Skeletal muscle tissue (tissue), 4 donors: ENCODE measurements around the gene SIGLEC14. TPM values are rescaled to one million over a fixed set of nuclear protein-coding genes. Genes with fewer than 3 reads are reported as not detected.

Experiments used
- H3K27ac ChIP-seq: one replicate; pipeline ENCODE4 v1.7.0; 2013; ENCODE audit warnings: mild to moderate bottlenecking, low read depth, low read length, inconsistent platforms
- H3K27me3 ChIP-seq, 3 donors: one replicate each; pipeline ENCODE4 v1.7.0; 2013; ENCODE audit warnings: low read length in 3 of 3; ENCODE audit not compliant: control insufficient read depth in 3 of 3, insufficient read depth in 3 of 3
- H3K36me3 ChIP-seq, 3 donors: one replicate each; pipeline ENCODE4 v1.7.0; 2013; ENCODE audit warnings: low read length in 3 of 3; ENCODE audit not compliant: control insufficient read depth in 3 of 3, insufficient read depth in 3 of 3
- H3K4me1 ChIP-seq, 3 donors: one replicate each; pipeline ENCODE4 v1.7.0; 2013; ENCODE audit warnings: low read length in 3 of 3, mild to moderate bottlenecking in 3 of 3; ENCODE audit not compliant: control insufficient read depth in 3 of 3, insufficient read depth in 3 of 3
- H3K4me3 ChIP-seq, 3 donors: one replicate each; pipeline ENCODE4 v1.7.0; 2013; ENCODE audit warnings: low read length in 3 of 3
- H3K9ac ChIP-seq, 3 donors: one replicate each; pipeline ENCODE4 v1.7.0; 2013; ENCODE audit warnings: low read length in 3 of 3, mild to moderate bottlenecking in 3 of 3, moderate library complexity in 2 of 3, low read depth in 1 of 3
- H3K9me3 ChIP-seq, 3 donors: one replicate each; pipeline ENCODE4 v1.7.0; 2013; ENCODE audit warnings: low read length in 3 of 3; ENCODE audit not compliant: control insufficient read depth in 3 of 3
- total RNA-seq: library from RNA; depleted of rRNA; stranded (reverse); fragments of >200 nt; gene quantifications from one replicate; pipeline ENCODE4 v1.2.3, GENCODE V29; 2014
- donor health status: Osteomylitis.

SIGLEC14 gene
- total RNA-seq, 1 donor from 2014 or later: not detected

GRCh38 chr19:51600940-51601580 is 45.6 kb downstream of the SIGLEC14 start:
- no peaks in the 10 kb centered on the region for H3K36me3 ChIP-seq
- no peak overlapping the region for H3K9ac ChIP-seq
- no peak overlapping the region for H3K4me3 ChIP-seq
- no peak overlapping the region for H3K27ac ChIP-seq
- peaks cover 10 to 41% (median 35%) of the 10 kb centered on the region in 3 donors for H3K27me3 ChIP-seq
- H3K4me1 ChIP-seq: no peaks in the 10 kb centered on the region
- H3K9me3 ChIP-seq: no peaks in the 10 kb centered on the region

- H3K27me3 ChIP-seq: peaks cover 10 to 41% (median 35%) of the 10 kb centered on the region in 3 donors
- H3K4me3 ChIP-seq: no peak overlapping the region
- no peaks in the 10 kb centered on the region for H3K36me3 ChIP-seq
These were observed 47.5 kb downstream of the SIGLEC14 start for GRCh38 chr19:51599084-51599483.

GRCh38 chr19:51598159-51598915 is 48.3 kb downstream of the SIGLEC14 start:
- H3K4me1 ChIP-seq: peaks cover 12 to 16% (median 13%) of the 10 kb centered on the region in 3 donors
- no peak overlapping the region for H3K9ac ChIP-seq
- H3K4me3 ChIP-seq: no peak overlapping the region
- H3K36me3 ChIP-seq: no peaks in the 10 kb centered on the region
- H3K27me3 ChIP-seq: peaks cover 10 to 41% (median 35%) of the 10 kb centered on the region in 3 donors
- H3K27ac ChIP-seq: no peak overlapping the region
- no peaks in the 10 kb centered on the region for H3K9me3 ChIP-seq

More at GRCh38 chr19:51599084-51599483, 47.5 kb downstream of the SIGLEC14 start:
- Histone ChIP-seq H3K9me3 (no peaks in the 10 kb centered on the region), H3K27ac (no peak overlapping the region), H3K9ac (no peak overlapping the region), H3K4me1 (peaks cover 5 to 8% (median 7%) of the 10 kb centered on the region in 3 donors)

GRCh38 chr19:51595190-51596175 is 51.1 kb downstream of the SIGLEC14 start:
- no peak overlapping the region for H3K9ac ChIP-seq
- no peak overlapping the region for H3K27ac ChIP-seq
- no peaks in the 10 kb centered on the region for H3K9me3 ChIP-seq
- H3K27me3 ChIP-seq: peaks cover 7 to 26% (median 16%) of the 10 kb centered on the region in 3 donors
- peak overlapping the region in 1 of 3 donors; percentile 93 for H3K4me3 ChIP-seq
- no peaks in the 10 kb centered on the region for H3K36me3 ChIP-seq
- H3K4me1 ChIP-seq: peaks cover 17 to 22% (median 18%) of the 10 kb centered on the region in 3 donors

GRCh38 chr19:51594774-51595109 is 51.9 kb downstream of the SIGLEC14 start:
- H3K27ac ChIP-seq: peak overlapping the region; percentile 19
- H3K4me3 ChIP-seq: peak overlapping the region; percentile 93 to 98 (median 95)
- peaks cover 7 to 20% (median 14%) of the 10 kb centered on the region in 3 donors for H3K27me3 ChIP-seq
- peak overlapping the region; percentile 57 to 88 (median 68) for H3K9ac ChIP-seq
- no peaks in the 10 kb centered on the region for H3K9me3 ChIP-seq
- H3K4me1 ChIP-seq: peaks cover 17 to 22% (median 18%) of the 10 kb centered on the region in 3 donors
- H3K36me3 ChIP-seq: no peaks in the 10 kb centered on the region

- peaks cover 7 to 19% (median 13%) of the 10 kb centered on the region in 3 donors for H3K27me3 ChIP-seq
- H3K9ac ChIP-seq: peak overlapping the region; percentile 68 to 88 (median 79)
- H3K4me3 ChIP-seq: peak overlapping the region; percentile 93 to 98 (median 95)
- peaks cover 17 to 22% (median 18%) of the 10 kb centered on the region in 3 donors for H3K4me1 ChIP-seq
- no peaks in the 10 kb centered on the region for H3K36me3 ChIP-seq
- no peaks in the 10 kb centered on the region for H3K9me3 ChIP-seq
- peak overlapping the region; percentile 19 for H3K27ac ChIP-seq
These were observed 52.5 kb downstream of the SIGLEC14 start for GRCh38 chr19:51593969-51594773.

- peaks cover 17 to 22% (median 18%) of the 10 kb centered on the region in 3 donors for H3K4me1 ChIP-seq
- H3K9me3 ChIP-seq: no peaks in the 10 kb centered on the region
- H3K27ac ChIP-seq: no peak overlapping the region
- peaks cover 3 to 10% (median 5%) of the 10 kb centered on the region in 3 donors for H3K27me3 ChIP-seq
- H3K4me3 ChIP-seq: peak overlapping the region; percentile 93 to 98 (median 95)
- peaks cover 0 to 3% (median 0%) of the 10 kb centered on the region in 3 donors for H3K36me3 ChIP-seq
- peak overlapping the region; percentile 68 to 88 (median 79) for H3K9ac ChIP-seq
These were observed 53.3 kb downstream of the SIGLEC14 start for GRCh38 chr19:51593138-51593890.
